ENCODE data around the gene TMEM132D. TPM values are rescaled to one million over a fixed set of nuclear protein-coding genes. Genes with fewer than 3 reads are reported as not detected.

TMEM132D gene
- total RNA-seq, 1 donor: not detected

DNA sequence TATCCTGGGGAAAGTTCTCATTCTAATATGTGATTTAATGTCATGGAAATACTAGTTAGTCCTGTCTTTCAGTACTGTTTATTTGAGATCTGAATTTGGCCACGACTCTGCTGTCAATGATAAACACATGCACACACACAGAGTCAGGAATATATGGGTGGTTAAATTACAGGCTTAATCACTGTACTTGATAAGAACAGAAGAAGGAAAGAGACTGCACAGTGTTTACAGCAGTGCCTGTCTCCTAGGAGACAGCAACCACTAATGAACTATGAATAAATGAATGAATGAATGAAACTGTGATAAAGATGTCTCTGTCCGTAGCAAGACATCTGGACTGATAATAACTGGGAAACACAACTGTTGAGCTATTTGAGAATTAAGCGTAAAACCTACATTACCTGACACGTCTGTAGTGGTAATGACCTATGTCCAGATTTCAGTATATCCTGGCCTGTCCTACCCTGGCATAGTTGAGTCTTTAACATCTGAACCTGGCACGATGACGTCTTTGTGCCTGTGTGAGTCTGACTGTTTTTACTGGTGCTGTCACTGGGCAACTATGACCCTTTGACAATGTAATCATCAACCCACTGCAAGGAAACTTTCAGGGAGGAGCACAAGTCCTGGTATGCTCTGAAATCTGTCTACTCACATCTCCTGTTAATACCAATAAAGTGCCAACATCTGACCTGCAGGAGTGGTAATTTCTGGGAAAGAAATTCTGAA lies 524.6 kb downstream of the TMEM132D start:
- peaks cover 3% of the 10 kb centered on the region for H3K9me3 ChIP-seq (ENCODE audit: low read depth, low read length)
- no peaks in the 10 kb centered on the region for H3K36me3 ChIP-seq (ENCODE audit: insufficient read depth, low read length)
- H3K4me2 ChIP-seq (ENCODE audit: insufficient read depth, low read length): no peak overlapping the region
- TF ChIP-seq CTCF (IDR thresholded peaks at IDR 0.05; ENCODE audit: extremely low read depth, low read depth, low read length): no peak
- no peaks in the 10 kb centered on the region for H3K4me1 ChIP-seq (ENCODE audit: insufficient read depth, low read length)
- H4K20me1 ChIP-seq (ENCODE audit: insufficient read depth, low read length): no peaks in the 10 kb centered on the region
- no peak overlapping the region for H3K27ac ChIP-seq (ENCODE audit: low read depth, low read length)
- no peak overlapping the region for H2AFZ ChIP-seq (ENCODE audit: low read length)
- no peaks in the 10 kb centered on the region for H3K27me3 ChIP-seq (ENCODE audit: insufficient read depth, low read length)
- H3K4me3 ChIP-seq (ENCODE audit: insufficient read depth, low read length): no peak overlapping the region
- no peaks in the 10 kb centered on the region for H3K79me2 ChIP-seq (ENCODE audit: insufficient read depth, low read length)
- no peak for DNase-seq (ENCODE audit: insufficient read length, low spot score, missing footprints)

- H2AFZ ChIP-seq (ENCODE audit: low read length): no peak overlapping the region
- H3K4me3 ChIP-seq (ENCODE audit: insufficient read depth, low read length): no peak overlapping the region
- H3K36me3 ChIP-seq (ENCODE audit: insufficient read depth, low read length): no peaks in the 10 kb centered on the region
- no peak overlapping the region for H3K4me2 ChIP-seq (ENCODE audit: insufficient read depth, low read length)
- H3K27me3 ChIP-seq (ENCODE audit: insufficient read depth, low read length): no peaks in the 10 kb centered on the region
- no peaks in the 10 kb centered on the region for H4K20me1 ChIP-seq (ENCODE audit: insufficient read depth, low read length)
- no peak for DNase-seq (ENCODE audit: insufficient read length, low spot score, missing footprints)
- H3K4me1 ChIP-seq (ENCODE audit: insufficient read depth, low read length): no peaks in the 10 kb centered on the region
- no peak for TF ChIP-seq CTCF (IDR thresholded peaks at IDR 0.05; ENCODE audit: extremely low read depth, low read depth, low read length)
- no peaks in the 10 kb centered on the region for H3K79me2 ChIP-seq (ENCODE audit: insufficient read depth, low read length)
- no peak overlapping the region for H3K27ac ChIP-seq (ENCODE audit: low read depth, low read length)
- H3K9me3 ChIP-seq (ENCODE audit: low read depth, low read length): peaks cover 3% of the 10 kb centered on the region
Measured at GRCh38 chr12:129378496-129378895, 525.3 kb downstream of the TMEM132D start.

DNA sequence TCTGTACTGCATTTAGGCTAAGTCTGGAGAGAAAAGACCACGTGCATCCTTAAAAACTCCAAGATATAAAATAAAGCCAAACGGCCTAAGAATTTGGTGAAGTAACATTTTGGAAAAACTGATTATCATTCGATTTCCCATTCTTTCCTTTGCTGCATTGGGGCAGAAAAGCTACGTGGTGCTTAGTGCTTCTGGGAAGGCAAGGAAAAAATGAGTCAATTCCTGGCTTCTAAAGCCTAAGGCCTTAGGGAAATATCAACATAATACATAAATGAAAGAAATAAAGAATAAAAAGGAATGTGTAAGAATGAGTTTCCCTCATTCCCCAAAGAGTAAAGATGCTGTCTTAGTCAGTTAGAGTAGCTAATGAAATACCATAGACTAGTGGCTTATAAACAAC lies 530.1 kb downstream of the TMEM132D start:
- no peaks in the 10 kb centered on the region for H4K20me1 ChIP-seq (ENCODE audit: insufficient read depth, low read length)
- H2AFZ ChIP-seq (ENCODE audit: low read length): no peak overlapping the region
- no peak overlapping the region for H3K27ac ChIP-seq (ENCODE audit: low read depth, low read length)
- TF ChIP-seq CTCF (IDR thresholded peaks at IDR 0.05; ENCODE audit: extremely low read depth, low read depth, low read length): no peak
- H3K4me2 ChIP-seq (ENCODE audit: insufficient read depth, low read length): no peak overlapping the region
- no peaks in the 10 kb centered on the region for H3K4me1 ChIP-seq (ENCODE audit: insufficient read depth, low read length)
- no peaks in the 10 kb centered on the region for H3K27me3 ChIP-seq (ENCODE audit: insufficient read depth, low read length)
- no peak for DNase-seq (ENCODE audit: insufficient read length, low spot score, missing footprints)
- H3K9me3 ChIP-seq (ENCODE audit: low read depth, low read length): no peaks in the 10 kb centered on the region
- H3K79me2 ChIP-seq (ENCODE audit: insufficient read depth, low read length): no peaks in the 10 kb centered on the region
- no peaks in the 10 kb centered on the region for H3K36me3 ChIP-seq (ENCODE audit: insufficient read depth, low read length)
- H3K4me3 ChIP-seq (ENCODE audit: insufficient read depth, low read length): no peak overlapping the region

DNA sequence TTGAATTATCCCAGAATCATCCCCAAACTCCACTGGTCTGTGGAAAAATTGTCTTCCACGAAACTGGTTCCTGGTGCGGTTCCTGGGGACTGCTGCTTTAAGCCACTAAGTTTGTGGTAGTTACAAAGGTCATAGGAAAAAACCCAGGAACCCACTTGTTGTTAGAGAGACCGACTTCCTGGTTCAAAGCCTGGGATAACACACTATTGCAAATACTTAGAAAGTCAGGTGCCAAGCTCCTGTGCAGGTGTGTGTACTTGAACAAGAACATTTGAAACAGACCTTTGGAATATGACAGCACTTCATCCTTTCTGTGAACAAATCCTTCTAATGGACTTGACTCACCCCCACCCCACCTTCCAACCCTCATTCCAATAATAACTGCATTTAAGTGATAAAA lies 530.9 kb downstream of the TMEM132D start:
- H3K27me3 ChIP-seq (ENCODE audit: insufficient read depth, low read length): no peaks in the 10 kb centered on the region

More for the DNA sequence above, 530.9 kb downstream of the TMEM132D start:
- H3K79me2 ChIP-seq (ENCODE audit: insufficient read depth, low read length): no peaks in the 10 kb centered on the region
- no peaks in the 10 kb centered on the region for H3K36me3 ChIP-seq (ENCODE audit: insufficient read depth, low read length)
- no peak overlapping the region for H3K27ac ChIP-seq (ENCODE audit: low read depth, low read length)
- H2AFZ ChIP-seq (ENCODE audit: low read length): no peak overlapping the region
- no peak for DNase-seq (ENCODE audit: insufficient read length, low spot score, missing footprints)
- H3K9me3 ChIP-seq (ENCODE audit: low read depth, low read length): peaks cover 2% of the 10 kb centered on the region
- no peak for TF ChIP-seq CTCF (IDR thresholded peaks at IDR 0.05; ENCODE audit: extremely low read depth, low read depth, low read length)
- no peaks in the 10 kb centered on the region for H4K20me1 ChIP-seq (ENCODE audit: insufficient read depth, low read length)
- H3K4me2 ChIP-seq (ENCODE audit: insufficient read depth, low read length): no peak overlapping the region
- no peaks in the 10 kb centered on the region for H3K4me1 ChIP-seq (ENCODE audit: insufficient read depth, low read length)
- H3K4me3 ChIP-seq (ENCODE audit: insufficient read depth, low read length): no peak overlapping the region

Data from osteoblast (primary cell).